Skeletal muscle satellite cell (primary cell): ENCODE measurements around the gene UFD1.

Experiments used
- H3K27me3 ChIP-seq: 2 replicates; pipeline ENCODE4 v1.7.0; 2013; ENCODE audit warnings: low read length; ENCODE audit not compliant: control insufficient read depth, insufficient read depth
- H3K36me3 ChIP-seq: 2 replicates; pipeline ENCODE4 v1.7.0; 2013; ENCODE audit warnings: mild to moderate bottlenecking, control low read depth, low read length; ENCODE audit not compliant: insufficient read depth
- H3K4me1 ChIP-seq: 2 replicates; pipeline ENCODE4 v1.7.0; 2013; ENCODE audit warnings: low read length; ENCODE audit not compliant: control insufficient read depth, insufficient read depth
- H3K4me2 ChIP-seq: 2 replicates; pipeline ENCODE4 v1.7.0; 2013; ENCODE audit warnings: mild to moderate bottlenecking, low read length
- H3K4me3 ChIP-seq: 2 replicates; pipeline ENCODE4 v1.7.0; 2013; ENCODE audit warnings: low read length
- H3K9ac ChIP-seq: 2 replicates; pipeline ENCODE4 v1.7.0; 2013; ENCODE audit warnings: mild to moderate bottlenecking, low read depth, low read length, moderate library complexity
- H3K9me3 ChIP-seq: replicated peaks from 2 replicates; pipeline ENCODE4 v1.7.0; 2013; ENCODE audit warnings: mild to moderate bottlenecking, control low read depth, low read length

The UFD1 gene

GRCh38 chr22:19513823-19514222 is 34.8 kb upstream of the UFD1 start:
- Histone ChIP-seq H3K36me3 (peaks cover 12% of the 10 kb centered on the region), H3K4me3 (no peak overlapping the region), H3K4me1 (peaks cover 14% of the 10 kb centered on the region), H3K27me3 (no peaks in the 10 kb centered on the region), H3K4me2 (no peak overlapping the region), H3K9ac (no peak overlapping the region), H3K9me3 (no peaks in the 10 kb centered on the region)

GRCh38 chr22:19510919-19511341 is 31.9 kb upstream of the UFD1 start:
- Histone ChIP-seq H3K27me3 (no peaks in the 10 kb centered on the region), H3K9me3 (no peaks in the 10 kb centered on the region), H3K4me2 (no peak overlapping the region), H3K9ac (no peak overlapping the region), H3K4me1 (peaks cover 14% of the 10 kb centered on the region), H3K36me3 (peaks cover 16% of the 10 kb centered on the region), H3K4me3 (no peak overlapping the region)

- Histone ChIP-seq H3K4me3 (no peak overlapping the region), H3K4me1 (peaks cover 7% of the 10 kb centered on the region), H3K36me3 (peaks cover 15% of the 10 kb centered on the region), H3K27me3 (no peaks in the 10 kb centered on the region), H3K9me3 (no peaks in the 10 kb centered on the region), H3K4me2 (no peak overlapping the region), H3K9ac (no peak overlapping the region)
Measured at GRCh38 chr22:19509923-19510322, 30.9 kb upstream of the UFD1 start.

- Histone ChIP-seq H3K4me1 (peaks cover under 1% of the 10 kb centered on the region), H3K36me3 (peaks cover 15% of the 10 kb centered on the region), H3K4me2 (no peak overlapping the region), H3K27me3 (no peaks in the 10 kb centered on the region), H3K9me3 (no peaks in the 10 kb centered on the region), H3K9ac (no peak overlapping the region), H3K4me3 (no peak overlapping the region)
Measured at GRCh38 chr22:19509191-19509590, 30.2 kb upstream of the UFD1 start.

- Histone ChIP-seq H3K27me3 (no peaks in the 10 kb centered on the region), H3K4me2 (no peak overlapping the region), H3K4me3 (no peak overlapping the region), H3K4me1 (no peaks in the 10 kb centered on the region), H3K36me3 (peaks cover 12% of the 10 kb centered on the region), H3K9me3 (no peaks in the 10 kb centered on the region), H3K9ac (no peak overlapping the region)
Measured at GRCh38 chr22:19508024-19508776, 29.2 kb upstream of the UFD1 start.

- Histone ChIP-seq H3K36me3 (peaks cover 7% of the 10 kb centered on the region), H3K27me3 (no peaks in the 10 kb centered on the region), H3K4me1 (no peaks in the 10 kb centered on the region), H3K4me3 (no peak overlapping the region), H3K4me2 (no peak overlapping the region), H3K9ac (no peak overlapping the region), H3K9me3 (no peaks in the 10 kb centered on the region)
Measured at GRCh38 chr22:19507534-19507861, 28.5 kb upstream of the UFD1 start.

GRCh38 chr22:19506212-19506611 is 27.2 kb upstream of the UFD1 start:
- Histone ChIP-seq H3K9ac (no peak overlapping the region), H3K4me1 (no peaks in the 10 kb centered on the region), H3K27me3 (no peaks in the 10 kb centered on the region), H3K36me3 (peaks cover 7% of the 10 kb centered on the region), H3K4me2 (no peak overlapping the region), H3K4me3 (no peak overlapping the region), H3K9me3 (no peaks in the 10 kb centered on the region)

GRCh38 chr22:19505735-19506126 is 26.7 kb upstream of the UFD1 start:
- Histone ChIP-seq H3K4me2 (no peak overlapping the region), H3K4me1 (no peaks in the 10 kb centered on the region), H3K27me3 (no peaks in the 10 kb centered on the region), H3K9ac (no peak overlapping the region), H3K9me3 (no peaks in the 10 kb centered on the region), H3K4me3 (no peak overlapping the region), H3K36me3 (peaks cover 7% of the 10 kb centered on the region)

GRCh38 chr22:19504900-19505734 is 26.1 kb upstream of the UFD1 start:
- Histone ChIP-seq H3K27me3 (no peaks in the 10 kb centered on the region), H3K9ac (no peak overlapping the region), H3K9me3 (no peaks in the 10 kb centered on the region), H3K4me3 (no peak overlapping the region), H3K4me2 (no peak overlapping the region), H3K4me1 (no peaks in the 10 kb centered on the region), H3K36me3 (peaks cover 7% of the 10 kb centered on the region)

- no peak overlapping the region for H3K9ac ChIP-seq
- H3K36me3 ChIP-seq = peaks cover 8% of the 10 kb centered on the region
- no peak overlapping the region for H3K4me2 ChIP-seq
- no peak overlapping the region for H3K4me3 ChIP-seq
- no peaks in the 10 kb centered on the region for H3K4me1 ChIP-seq
- H3K9me3 ChIP-seq = no peaks in the 10 kb centered on the region
- no peaks in the 10 kb centered on the region for H3K27me3 ChIP-seq
Measured at GRCh38 chr22:19503869-19504268, 24.9 kb upstream of the UFD1 start.

- H3K36me3 ChIP-seq = peaks cover 13% of the 10 kb centered on the region
- no peaks in the 10 kb centered on the region for H3K9me3 ChIP-seq
Measured at GRCh38 chr22:19503367-19503766, 24.4 kb upstream of the UFD1 start.

More at GRCh38 chr22:19503367-19503766, 24.4 kb upstream of the UFD1 start:
- H3K4me3 ChIP-seq = no peak overlapping the region
- no peaks in the 10 kb centered on the region for H3K27me3 ChIP-seq
- H3K9ac ChIP-seq = no peak overlapping the region
- H3K4me2 ChIP-seq = no peak overlapping the region
- no peaks in the 10 kb centered on the region for H3K4me1 ChIP-seq
